ENCODE measurements around the gene KPNA3. TPM values are rescaled to one million over a fixed set of nuclear protein-coding genes. Genes with fewer than 3 reads are reported as not detected.

The KPNA3 gene
- total and polyA plus RNA-seq, 7 donors: 15.6 to 64.3 (median 41.5) TPM

- no peaks in the 10 kb centered on the region for H3K36me3 ChIP-seq
- no peaks in the 10 kb centered on the region for H3K27me3 ChIP-seq
- no peak for DNase-seq
- no peaks in the 10 kb centered on the region for H3K9me3 ChIP-seq
- TF ChIP-seq, protein P1, sequence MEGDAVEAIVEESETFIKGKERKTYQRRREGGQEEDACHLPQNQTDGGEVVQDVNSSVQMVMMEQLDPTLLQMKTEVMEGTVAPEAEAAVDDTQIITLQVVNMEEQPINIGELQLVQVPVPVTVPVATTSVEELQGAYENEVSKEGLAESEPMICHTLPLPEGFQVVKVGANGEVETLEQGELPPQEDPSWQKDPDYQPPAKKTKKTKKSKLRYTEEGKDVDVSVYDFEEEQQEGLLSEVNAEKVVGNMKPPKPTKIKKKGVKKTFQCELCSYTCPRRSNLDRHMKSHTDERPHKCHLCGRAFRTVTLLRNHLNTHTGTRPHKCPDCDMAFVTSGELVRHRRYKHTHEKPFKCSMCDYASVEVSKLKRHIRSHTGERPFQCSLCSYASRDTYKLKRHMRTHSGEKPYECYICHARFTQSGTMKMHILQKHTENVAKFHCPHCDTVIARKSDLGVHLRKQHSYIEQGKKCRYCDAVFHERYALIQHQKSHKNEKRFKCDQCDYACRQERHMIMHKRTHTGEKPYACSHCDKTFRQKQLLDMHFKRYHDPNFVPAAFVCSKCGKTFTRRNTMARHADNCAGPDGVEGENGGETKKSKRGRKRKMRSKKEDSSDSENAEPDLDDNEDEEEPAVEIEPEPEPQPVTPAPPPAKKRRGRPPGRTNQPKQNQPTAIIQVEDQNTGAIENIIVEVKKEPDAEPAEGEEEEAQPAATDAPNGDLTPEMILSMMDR (IDR thresholded peaks at IDR 0.05): no peak
- TF ChIP-seq EP300 (IDR thresholded peaks at IDR 0.05) (no peak), POLR2A (IDR thresholded peaks at IDR 0.05) (no peak), POLR2AphosphoS5 (IDR thresholded peaks at IDR 0.05) (no peak)
- H3K27ac ChIP-seq: no peak overlapping the region
- H3K4me3 ChIP-seq: no peak overlapping the region
- intact Hi-C loops (cut with DNase I): no loop called here
- H3K4me1 ChIP-seq: peaks cover 0 to 6% (median 0%) of the 10 kb centered on the region in 4 donors
Observed at GRCh38 chr13:49653478-49653877, 139.0 kb downstream of the KPNA3 start.

GRCh38 chr13:49652355-49653305, 139.9 kb downstream of the KPNA3 start:
- intact Hi-C loops (cut with DNase I): no loop called here
- TF ChIP-seq POLR2AphosphoS5 (IDR thresholded peaks at IDR 0.05) (no peak), EP300 (IDR thresholded peaks at IDR 0.05) (no peak), POLR2A (IDR thresholded peaks at IDR 0.05) (no peak)
- TF ChIP-seq, protein P1 (IDR thresholded peaks at IDR 0.05): no peak

DNA sequence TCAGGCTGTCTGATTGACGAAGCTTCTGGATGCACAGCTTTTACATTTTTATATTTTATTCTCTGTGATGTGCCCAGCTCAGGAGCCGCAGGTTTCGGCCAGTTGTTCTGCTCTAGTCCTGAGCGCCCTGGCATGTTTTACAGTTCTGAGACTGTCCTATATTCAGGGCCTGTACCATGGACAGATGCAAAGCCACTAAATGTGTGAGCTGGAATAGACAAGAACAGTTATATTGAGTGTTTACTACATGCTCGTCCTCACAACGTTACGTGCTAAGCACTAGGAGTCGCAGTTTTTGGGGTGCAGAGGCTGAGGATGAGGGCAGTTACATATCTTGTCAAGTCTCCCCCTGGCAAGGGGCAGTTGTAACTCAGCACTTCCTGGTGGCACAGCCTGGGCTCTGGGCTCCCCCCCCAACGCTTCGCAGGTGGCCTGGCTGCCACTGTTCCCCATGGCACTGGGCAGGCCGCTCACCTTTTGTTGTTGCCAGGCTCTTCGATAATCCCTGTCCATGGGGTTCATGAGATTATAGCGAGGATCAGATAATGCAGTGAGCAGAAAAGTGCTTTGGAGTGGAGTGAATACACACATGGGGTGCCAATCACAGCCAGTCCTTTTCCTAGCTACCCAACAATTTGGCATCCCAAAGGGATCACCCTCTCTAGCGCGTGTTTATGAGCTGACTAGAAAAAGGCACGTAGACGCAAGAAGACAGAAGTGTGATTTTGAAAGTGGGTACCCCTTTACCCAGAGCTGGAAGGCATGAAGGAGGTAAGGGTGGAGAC, 140.7 kb downstream of the KPNA3 start:
- TF ChIP-seq POLR2A (IDR thresholded peaks at IDR 0.05) (no peak), POLR2AphosphoS5 (IDR thresholded peaks at IDR 0.05) (no peak), EP300 (IDR thresholded peaks at IDR 0.05) (no peak)
- TF ChIP-seq, protein P1 (IDR thresholded peaks at IDR 0.05): no peak
- WGBS, 2 donors: 79 to 81% methylated on average over 17 of the region's 17 CpGs
- DNase-seq: no peak
- no peak overlapping the region for H3K27ac ChIP-seq
- no peaks in the 10 kb centered on the region for H3K36me3 ChIP-seq
- H3K4me1 ChIP-seq: peaks cover 0 to 6% (median 0%) of the 10 kb centered on the region in 4 donors
- no peaks in the 10 kb centered on the region for H3K27me3 ChIP-seq
- H3K4me3 ChIP-seq: no peak overlapping the region
- H3K9me3 ChIP-seq: no peaks in the 10 kb centered on the region
- intact Hi-C loops (cut with DNase I): no loop called here

More at GRCh38 chr13:49652355-49653305, 139.9 kb downstream of the KPNA3 start:
- Histone ChIP-seq H3K4me1 (peaks cover 0 to 6% (median 0%) of the 10 kb centered on the region in 4 donors), H3K4me3 (no peak overlapping the region), H3K27me3 (no peaks in the 10 kb centered on the region), H3K36me3 (no peaks in the 10 kb centered on the region), H3K27ac (no peak overlapping the region), H3K9me3 (no peaks in the 10 kb centered on the region)
- WGBS, 2 donors: 25 to 35% methylated on average over 16 of the region's 16 CpGs
- no peak for DNase-seq

DNA sequence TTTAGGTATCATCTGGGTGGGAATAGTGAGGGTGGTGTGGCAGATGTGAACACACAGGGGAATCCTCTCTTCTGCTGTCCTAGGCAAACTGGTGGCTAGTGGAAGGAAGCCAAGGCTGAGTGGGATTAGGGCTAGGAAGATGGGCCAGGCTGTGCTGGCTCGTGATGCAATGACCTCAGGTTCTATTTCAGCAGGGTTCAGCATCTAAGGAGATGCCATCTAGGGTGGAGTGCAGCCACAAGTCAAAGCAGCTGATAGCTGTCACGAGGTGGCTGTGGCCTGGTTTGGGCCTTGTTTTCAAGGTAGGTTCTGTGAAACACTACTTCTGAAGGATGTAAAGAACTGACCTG, 142.5 kb downstream of the KPNA3 start:
- no peak overlapping the region for H3K4me3 ChIP-seq
- no peak for DNase-seq
- WGBS, 2 donors: 80 to 84% methylated on average over 2 of the region's 2 CpGs
- intact Hi-C loops (cut with DNase I): no loop called here
- H3K4me1 ChIP-seq: peaks cover 0 to 6% (median 0%) of the 10 kb centered on the region in 4 donors
- TF ChIP-seq EP300 (IDR thresholded peaks at IDR 0.05) (no peak), POLR2AphosphoS5 (IDR thresholded peaks at IDR 0.05) (no peak), POLR2A (IDR thresholded peaks at IDR 0.05) (no peak)
- TF ChIP-seq, protein P1 (IDR thresholded peaks at IDR 0.05): no peak
- no peaks in the 10 kb centered on the region for H3K36me3 ChIP-seq
- H3K9me3 ChIP-seq: no peaks in the 10 kb centered on the region
- H3K27ac ChIP-seq: no peak overlapping the region
- no peaks in the 10 kb centered on the region for H3K27me3 ChIP-seq

Other genes with a start within 250 kb of the KPNA3 start
- 10 to 100 TPM; 10.2 to 20.7 (median 12.5) TPM for gene RCBTB1, start 207.1 kb downstream of the KPNA3 start, total RNA-seq
- gene RCBTB1, start 207.1 kb downstream of the KPNA3 start, polyA plus RNA-seq: 1 to 10 TPM; 4.2 to 7.1 (median 5.4) TPM
- gene ARL11, start 164.2 kb downstream of the KPNA3 start, total RNA-seq: 1 to 10 TPM in 2 of 4 donors, under 1 TPM in 2; 0.33 to 1.8 (median 0.83) TPM
- gene ARL11, start 164.2 kb downstream of the KPNA3 start, polyA plus RNA-seq: 1 to 10 TPM; 1.2 to 2.7 (median 1.8) TPM
- 10 to 100 TPM; 31.0 to 75.9 (median 69.0) TPM for gene EBPL, start 101.2 kb downstream of the KPNA3 start, total RNA-seq
- gene EBPL, start 101.2 kb downstream of the KPNA3 start, polyA plus RNA-seq: 10 to 100 TPM; 22.4 to 53.2 (median 35.4) TPM
- 1 to 10 TPM; 6.6 to 9.1 (median 8.4) TPM for gene SPRYD7, start 143.7 kb upstream of the KPNA3 start, total RNA-seq
- gene SPRYD7, start 143.7 kb upstream of the KPNA3 start, polyA plus RNA-seq: 10 to 100 TPM in 2 of 3 donors, 1 to 10 TPM in 1; 8.4 to 14.8 (median 12.6) TPM
- gene TRIM13, start 204.4 kb upstream of the KPNA3 start, total RNA-seq: 10 to 100 TPM; 17.1 to 25.0 (median 22.9) TPM
- 10 to 100 TPM in 2 of 3 donors, 1 to 10 TPM in 1; 9.0 to 17.5 (median 14.4) TPM for gene TRIM13, start 204.4 kb upstream of the KPNA3 start, polyA plus RNA-seq
- gene KCNRG, start 222.8 kb upstream of the KPNA3 start, total RNA-seq: 1 to 10 TPM in 2 of 4 donors, not detected in 2; 2.5 to 3.4 TPM
- under 1 TPM in 1 of 3 donors, not detected in 2; 0.42 TPM for gene KCNRG, start 222.8 kb upstream of the KPNA3 start, polyA plus RNA-seq